Stimulated activated CD4-positive, alpha-beta T cell treated with anti-CD3 and anti-CD28 coated beads, TNF-alpha, amount 100 ng/mL, for 24 hours (primary cell): ENCODE results near the gene IPO7.
"Not testable (repeated sequence)": the region's sequence is repeated elsewhere in the genome, so short reads cannot be mapped to it uniquely, and the experiment has no call there.

Experiments used
- DNase-seq, 3 experiments: peaks; one replicate each; pipeline ENCODE4 v3.0.0-alpha.2; 2020; ENCODE audit warnings: low read depth in 3 of 3

The IPO7 gene

DNA sequence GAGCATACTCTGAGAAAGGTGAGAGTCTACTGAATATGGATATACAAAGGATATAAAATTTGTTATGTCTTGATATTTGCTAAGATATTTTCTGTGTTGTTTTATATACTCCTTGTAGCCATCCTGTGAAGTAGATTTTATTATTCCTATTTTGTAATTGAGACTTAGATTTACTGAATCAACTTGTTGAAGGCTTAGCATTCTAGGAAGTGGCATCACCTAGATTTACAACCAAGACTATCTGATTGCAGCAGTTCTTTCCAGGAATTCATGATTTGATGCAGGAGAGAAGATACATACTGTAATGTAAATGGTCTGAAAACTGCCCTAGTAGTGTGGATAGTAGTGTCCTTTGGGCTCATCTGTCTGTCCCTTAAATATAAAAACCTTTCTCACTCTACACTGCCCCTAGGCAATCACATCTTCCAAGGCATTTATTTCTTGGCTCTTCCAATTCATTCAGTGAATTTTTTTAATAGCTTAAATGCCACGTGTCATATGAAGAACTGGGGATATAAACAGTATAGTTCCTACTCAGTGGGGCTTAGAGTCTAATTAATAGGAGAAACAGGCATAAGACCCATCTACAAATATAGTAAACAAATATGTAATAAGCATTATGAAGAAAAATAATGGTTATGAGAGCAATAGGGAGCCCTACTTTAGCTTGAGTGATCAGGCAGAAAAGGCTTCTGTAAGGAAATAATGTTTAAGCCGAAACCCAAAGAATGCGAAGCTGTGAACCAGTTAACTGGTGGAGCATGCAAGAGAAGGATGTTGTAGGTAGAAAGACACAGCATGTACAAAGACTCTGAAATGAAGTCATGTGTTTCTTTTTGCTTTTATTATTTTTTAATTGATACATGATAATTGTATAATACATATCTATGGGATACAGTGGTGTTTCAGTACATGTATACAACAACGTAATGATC is 13.6 kb downstream of the IPO7 start:
- no peak for DNase-seq

DNA sequence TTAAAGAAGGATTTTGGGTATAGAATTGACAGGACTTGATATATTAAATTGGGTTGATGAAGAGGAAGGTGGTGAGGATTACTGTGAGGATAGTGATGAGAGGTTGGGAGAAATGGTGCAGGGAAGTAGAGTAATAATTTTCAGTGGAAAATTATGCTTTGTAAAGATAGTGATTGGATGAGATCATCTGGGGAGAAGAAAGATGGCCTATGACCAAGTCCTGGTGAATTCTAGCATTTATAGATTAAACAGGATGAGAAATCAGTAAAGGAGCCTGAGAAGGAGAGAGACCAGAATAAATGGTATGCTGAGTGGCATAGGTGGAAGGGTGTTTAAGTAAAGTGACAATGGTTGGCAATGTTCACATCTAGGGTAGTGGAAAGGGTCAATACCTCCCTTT is 15.0 kb downstream of the IPO7 start:
- DNase-seq: no peak

DNA sequence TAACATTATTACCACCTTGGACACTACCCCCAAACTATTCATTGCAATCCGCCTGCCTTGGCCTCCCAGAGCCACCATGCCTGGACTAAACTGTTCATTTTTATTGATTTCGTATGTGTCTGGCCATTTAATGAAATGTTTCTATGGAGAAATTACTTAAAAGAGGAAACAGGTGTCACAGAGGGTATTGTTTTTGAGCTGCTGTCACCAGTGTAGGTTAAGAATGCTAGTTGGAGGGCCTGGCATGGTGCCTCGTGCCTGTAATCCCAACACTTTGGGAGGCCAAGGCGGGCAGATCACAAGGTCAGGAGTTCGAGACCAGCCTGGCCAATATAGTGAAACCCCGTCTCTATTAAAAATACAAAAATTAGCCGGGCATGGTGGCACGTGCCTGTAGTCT is 17.4 kb downstream of the IPO7 start:
- DNase-seq: not testable (repeated sequence)

DNA sequence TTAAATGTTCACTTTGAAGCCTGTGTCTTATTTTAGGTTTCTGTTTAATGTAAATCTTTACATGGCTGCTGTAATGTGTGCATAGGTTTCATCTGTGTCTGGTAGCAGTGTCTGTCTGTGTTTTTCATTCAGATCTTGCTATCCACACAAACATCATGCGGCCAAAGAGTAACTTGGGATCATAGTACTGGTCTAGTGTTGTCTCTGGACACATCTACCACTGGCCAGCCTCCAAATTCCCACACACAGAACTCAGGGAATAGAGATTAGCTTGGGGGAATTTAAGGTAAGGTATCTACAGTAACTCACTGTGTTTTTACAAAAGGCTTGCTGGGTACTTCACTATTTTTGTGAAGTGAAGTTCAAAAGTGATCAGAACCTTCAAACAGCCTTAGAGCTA is 44.3 kb downstream of the IPO7 start:
- no peak for DNase-seq

DNA sequence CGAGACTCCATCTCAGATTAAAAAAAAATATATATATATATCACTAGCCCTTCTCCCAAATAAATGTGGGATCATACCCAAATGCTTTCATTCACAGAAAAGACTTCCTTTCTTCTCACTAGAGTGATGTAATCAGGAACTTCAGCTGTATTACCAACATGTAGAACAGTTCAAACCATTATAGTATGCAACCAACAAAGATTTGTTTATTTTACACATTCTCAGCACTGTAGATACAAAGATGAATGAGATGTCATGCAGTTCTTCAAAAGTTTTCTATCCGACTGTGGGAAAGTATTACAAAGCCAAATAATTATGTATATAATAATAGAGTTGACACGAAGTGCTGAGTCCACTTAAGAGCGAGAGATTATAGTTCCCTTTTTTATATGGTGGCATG is 54.2 kb downstream of the IPO7 start:
- DNase-seq: no peak

DNA sequence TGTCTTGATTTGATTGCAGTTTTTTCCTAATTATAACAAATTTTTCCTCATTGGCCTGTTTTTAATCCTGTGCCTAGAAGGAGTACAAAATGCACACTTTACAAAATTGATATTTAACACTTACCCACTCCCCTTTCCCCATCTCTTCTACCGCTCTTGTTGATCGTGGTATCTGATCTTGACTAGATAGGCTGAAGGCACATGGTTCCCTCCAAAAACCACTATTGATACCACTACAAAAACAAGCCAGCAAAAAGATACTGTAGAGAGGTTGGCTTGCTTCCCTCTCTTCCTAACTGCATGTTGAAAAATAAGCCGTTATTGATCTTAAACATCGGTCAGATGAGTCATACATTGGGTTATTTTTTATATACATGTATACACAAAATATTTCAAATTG is 61.8 kb downstream of the IPO7 start:
- no peak for DNase-seq

DNA sequence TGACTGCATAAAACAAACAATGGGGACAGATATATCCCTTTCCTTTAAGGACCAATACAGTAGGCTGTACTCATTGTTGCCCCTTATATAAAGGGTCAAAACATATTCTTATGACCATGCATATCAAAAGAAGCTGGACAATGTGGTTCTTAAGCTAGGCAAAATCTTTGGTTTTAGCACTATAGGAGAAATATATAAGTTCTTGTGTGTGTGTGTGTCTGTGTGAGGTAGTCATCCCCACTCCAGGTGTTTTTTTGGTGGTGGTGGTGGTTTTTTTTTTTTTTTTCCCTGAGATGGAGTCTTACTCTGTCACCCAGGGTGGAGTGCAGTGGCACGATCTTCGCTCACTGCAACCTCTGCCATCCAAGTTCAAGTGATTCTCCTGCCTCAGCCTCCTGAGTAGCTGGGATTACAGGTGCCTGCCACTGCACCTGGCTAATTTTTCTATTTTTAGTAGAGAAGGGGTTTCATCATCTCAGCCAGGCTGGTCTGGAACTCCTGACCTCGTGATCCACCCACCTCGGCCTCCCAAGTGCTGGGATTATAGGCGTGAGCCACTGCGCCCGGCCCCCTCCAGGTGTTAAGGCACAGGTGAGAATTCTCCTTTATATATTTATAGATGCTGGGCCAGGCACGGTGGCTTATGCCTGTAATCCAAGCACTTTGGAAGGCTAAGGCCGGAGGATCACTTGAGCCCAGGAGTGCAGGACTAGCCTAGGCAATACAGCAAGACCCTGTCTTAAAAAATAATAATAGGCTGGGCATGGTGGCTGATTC is 64.3 kb downstream of the IPO7 start:
- DNase-seq: no peak

DNA sequence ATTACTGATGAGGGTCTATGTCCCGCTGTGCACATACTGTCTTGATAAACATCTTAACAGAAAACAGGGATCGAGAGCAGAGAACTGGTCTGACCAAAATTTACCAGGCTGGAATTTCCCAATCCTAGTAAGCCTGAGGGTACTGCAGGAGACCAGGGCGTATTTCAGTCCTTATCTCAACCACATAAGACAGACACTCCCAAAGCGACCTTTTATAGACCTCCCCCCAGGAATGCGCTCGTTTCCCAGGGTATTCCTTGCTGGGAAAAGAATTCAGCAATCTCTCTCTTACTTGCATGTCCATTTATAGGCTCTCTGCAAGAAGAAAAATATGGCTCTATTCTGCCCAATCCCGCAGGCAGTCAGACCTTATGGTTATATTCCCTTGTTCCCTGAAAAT is 67.6 kb downstream of the IPO7 start:
- DNase-seq: not testable (repeated sequence)

DNA sequence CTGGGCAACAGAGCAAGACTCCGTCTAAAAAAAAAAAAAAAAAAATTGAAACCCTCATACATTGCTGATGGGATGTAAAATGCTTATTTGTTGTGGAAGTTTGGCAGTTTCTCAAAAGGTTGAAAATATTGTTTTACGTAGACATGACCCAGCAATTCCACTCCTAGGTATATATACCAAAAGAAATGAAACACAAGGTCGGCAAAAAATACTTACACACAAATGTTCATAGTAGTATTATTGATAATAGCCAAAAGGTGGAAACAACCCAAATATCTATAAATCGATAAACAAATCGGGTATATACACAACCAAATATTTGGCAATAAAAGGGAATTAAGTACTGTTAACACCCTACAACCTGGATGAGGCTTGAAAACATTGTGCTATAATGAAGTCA is 71.3 kb downstream of the IPO7 start:
- no peak for DNase-seq

DNA sequence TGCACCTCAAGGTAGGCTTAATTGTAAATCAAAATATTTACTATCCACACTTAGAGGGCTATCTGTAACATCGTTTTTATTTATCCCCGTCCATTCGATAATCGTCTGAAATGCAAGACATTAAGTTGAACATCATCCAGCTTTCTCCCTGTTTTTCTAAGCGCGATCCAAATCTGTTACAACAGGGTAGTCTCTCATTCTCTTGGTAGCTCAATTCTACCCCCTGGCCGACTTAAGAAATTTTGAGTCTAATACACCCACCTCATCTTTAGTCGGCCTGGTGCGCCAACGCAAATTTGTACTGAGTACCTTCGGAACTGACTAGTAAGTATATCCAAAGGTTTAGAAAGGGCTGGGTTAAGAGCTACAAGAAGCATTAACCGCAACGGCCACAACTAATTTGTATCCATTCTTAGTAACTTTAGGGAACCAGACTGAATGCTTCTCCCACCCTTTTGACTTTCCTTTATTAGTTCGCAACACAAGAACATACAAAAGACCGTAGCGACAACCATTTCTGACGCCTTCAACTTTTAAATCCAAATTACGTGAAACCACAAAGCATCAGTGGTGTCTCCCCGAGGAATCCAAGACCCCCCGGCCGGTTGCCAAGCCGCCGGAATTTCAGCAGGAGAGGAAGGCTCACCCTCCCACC is 75.3 kb downstream of the IPO7 start:
- peak in 2 of 3 experiments; percentile 28 to 33 for DNase-seq

DNA sequence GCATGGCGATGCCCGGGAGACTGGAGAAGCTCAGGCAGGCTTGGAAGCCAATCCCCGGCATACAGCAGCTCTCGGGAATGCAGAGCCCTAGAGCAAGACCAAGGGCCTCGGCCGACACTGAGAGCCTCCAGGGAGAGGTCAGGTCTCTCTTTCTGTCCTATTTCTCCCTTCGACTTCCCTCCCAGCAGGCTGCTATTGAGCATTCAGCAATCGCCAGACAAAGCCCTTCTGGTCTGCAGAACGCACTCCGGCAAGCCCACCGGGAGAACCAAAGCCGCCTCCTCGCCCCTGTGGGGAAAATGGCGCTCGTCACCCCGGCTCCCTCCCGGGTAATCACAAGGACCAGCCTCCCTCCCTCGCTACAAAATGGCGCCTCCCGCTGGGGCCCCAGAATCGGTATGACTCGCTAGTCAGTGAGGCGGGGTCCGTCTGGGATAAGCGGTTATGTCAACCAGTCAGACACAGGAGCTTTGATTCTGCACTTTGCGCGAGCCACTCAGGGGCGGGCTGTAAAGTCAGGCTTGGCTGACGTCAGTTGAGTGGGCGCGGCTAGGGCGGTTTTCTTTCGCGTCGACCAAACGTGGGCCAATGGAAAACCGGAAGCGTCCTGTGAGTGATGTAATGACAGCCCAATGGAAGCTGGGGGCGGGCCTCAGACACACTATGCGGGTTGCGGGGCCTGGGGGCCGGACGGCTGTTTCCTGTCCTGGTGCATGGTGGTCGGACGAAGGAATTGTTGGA is 76.0 kb downstream of the IPO7 start, which contains the start of gene ZNF143:
Gene ZNF143 (plus strand): TSS at position 691 of the 741 bp plus-strand sequence. CDS start 10,297 bp downstream, outside the sequence.
- peak; percentile 100 for DNase-seq

DNA sequence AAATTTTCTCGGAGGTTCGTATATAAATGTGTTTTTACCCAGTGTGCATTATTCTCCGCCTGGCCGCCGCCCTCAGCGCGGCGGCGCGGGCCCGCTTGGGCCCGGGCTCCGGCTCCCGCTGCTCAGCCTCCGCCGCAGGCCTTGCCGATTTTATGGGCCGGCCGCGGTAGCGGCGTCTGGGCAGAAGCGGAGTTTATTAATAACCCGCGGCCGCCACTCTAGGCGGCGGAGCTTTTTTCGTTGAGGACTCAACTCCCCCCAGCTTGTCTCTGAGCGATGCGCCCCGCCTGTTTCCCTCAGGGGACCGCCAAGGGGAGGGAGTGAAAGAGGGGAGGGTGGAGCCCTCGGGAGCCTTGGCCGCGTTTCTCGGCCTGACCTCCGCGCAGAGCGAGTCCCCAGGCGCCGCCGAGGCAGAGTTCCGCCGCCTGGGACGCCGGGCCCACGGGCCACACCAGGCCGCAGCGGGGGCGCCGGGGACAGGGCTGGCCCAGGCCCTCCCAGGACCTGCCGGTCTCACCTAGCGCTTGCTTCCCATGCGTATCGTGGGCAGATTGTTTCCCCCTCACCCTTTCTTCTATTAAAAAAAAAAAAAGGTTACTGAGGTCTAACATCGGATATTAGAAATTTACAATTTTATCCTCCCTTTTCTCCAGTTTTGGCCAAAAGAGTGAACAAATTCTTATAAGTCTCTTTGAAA is 76.8 kb downstream of the IPO7 start:
- peak; percentile 54 to 69 (median 60) for DNase-seq

DNA sequence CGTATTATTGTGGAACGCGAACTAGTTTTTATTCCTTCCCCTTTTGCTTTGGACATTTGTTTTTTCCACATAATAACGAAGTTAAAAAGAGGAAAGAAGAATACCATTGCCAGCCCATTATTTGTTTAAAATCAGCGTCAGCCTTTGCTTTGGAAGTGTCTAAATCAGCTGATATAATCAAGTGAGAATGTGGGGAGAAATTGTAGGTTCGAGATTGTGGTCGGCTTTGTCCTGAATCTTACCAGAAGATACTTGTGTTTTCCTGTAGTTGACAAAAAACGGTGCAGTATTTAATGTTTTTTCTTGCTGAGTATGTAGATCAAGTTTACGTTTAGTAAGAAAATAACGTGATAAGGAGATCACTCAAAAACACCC is 77.3 kb downstream of the IPO7 start:
- DNase-seq: no peak

DNA sequence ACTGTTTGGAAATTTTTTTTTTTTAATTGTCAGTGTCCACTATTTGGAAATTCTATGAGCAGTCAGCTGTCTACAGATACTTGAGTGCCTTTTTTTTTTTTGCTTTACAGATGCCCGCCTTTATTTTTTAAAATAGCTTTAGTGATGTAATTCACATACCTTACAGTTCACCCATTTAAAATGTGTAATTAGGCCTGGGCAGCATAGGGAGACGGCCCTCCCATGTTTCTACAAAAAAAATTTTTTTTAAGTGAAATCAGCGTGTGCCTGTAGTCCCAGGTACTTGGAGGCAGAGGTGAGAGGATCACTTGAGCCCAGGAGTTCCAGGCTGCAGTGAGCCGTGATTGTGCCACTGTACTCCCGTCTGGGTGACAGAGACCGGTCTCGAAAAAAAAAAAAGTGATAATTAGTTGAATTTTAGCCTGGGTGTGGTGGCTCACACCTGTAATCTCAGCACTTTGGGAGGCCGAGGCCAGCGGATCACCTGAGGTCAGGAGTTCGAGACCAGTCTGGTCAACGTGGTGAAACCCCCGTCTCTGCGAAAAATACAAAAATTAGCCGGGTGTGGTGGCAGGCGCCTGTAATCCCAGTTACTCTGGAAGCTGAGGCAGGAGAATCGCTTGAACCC is 77.8 kb downstream of the IPO7 start:
- no peak for DNase-seq

DNA sequence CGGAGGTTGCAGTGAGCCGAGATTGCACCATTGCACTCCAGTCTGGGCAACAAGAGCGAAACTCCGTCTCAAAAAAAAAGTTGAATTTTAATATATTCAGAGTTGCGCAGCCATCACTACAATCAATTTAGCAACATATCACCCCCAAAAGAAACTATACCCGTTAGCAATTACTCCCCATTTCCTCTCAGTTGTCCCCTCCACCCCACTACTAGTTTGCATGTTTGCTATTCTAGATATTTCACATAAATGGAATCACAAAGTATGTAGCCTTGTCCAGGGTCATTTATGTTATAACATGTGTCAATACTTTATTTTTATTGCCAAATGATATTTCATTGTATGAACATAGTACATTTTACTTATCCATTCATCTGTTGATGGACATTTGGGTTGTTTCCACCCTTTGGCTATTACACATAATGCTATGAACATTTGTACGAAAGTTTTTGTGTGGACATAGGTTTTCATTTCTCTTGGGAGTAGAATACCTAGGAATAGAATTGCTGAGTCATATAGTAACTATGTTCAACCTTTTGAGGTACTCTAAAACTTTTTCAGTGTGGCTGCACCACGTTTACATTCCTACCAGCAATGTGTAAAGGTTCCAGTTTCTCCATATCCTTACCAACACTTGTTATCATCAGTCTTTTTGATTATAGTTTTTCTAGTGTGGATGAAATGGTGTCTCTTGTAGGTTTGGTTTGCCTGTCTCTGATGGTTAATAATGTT is 78.5 kb downstream of the IPO7 start:
- DNase-seq: no peak

DNA sequence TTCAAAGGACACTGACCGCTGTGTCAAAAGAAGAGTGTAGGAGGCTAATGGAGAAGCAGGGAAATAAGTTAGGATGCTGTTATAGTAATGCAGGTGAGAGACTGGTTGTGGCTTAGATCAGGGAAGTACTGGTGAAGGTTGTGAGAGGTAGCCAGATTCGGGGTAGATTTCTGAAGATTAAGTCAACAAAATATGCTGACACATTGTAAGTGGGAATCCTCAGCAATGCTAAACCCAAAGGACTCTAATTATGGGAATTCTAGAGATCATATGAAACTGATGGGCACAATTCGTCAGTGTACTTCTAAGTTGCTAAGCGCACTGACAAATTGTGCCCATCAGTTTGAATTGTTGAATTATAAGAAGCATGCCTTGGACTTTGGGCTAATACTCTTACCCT is 86.3 kb downstream of the IPO7 start:
- DNase-seq: no peak

DNA sequence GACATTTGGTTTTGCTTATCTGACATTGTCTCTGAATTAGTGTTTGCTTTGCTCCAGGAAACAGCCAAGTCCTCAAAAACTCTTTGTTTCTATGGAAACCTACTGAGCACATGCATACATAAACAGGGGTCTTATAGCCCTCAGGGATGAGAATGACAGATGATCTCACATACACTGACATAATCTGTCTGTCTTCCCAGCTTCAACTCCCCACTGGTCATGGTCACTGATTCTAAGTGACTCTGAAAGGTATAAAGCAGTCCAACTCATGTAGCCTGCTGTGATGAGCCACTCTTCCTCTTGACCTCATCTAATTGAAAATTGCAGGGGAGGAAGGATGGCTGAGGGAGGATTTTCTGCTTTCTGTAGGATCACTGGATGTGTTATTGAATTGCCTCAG is 89.0 kb downstream of the IPO7 start:
- no peak for DNase-seq

DNA sequence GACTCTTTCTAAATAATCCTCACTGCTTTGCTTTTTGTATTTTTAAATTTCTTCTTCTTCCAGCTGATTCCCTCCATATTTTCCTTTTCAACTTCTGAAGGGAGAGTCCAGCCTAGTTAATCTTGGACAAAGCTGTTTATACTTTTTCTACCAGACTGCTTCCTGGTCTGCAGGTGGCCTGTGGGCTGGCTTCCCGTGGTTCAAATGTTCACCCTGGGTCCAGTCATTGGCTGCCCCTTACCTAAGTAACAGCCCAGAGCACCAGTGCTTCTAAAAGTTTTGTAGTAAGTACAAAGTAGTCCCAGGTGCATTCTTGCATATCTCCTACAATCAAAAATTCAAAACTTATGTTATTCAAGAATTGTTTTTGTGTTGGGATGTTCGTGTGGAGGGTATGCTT is 95.4 kb downstream of the IPO7 start:
- no peak for DNase-seq

DNA sequence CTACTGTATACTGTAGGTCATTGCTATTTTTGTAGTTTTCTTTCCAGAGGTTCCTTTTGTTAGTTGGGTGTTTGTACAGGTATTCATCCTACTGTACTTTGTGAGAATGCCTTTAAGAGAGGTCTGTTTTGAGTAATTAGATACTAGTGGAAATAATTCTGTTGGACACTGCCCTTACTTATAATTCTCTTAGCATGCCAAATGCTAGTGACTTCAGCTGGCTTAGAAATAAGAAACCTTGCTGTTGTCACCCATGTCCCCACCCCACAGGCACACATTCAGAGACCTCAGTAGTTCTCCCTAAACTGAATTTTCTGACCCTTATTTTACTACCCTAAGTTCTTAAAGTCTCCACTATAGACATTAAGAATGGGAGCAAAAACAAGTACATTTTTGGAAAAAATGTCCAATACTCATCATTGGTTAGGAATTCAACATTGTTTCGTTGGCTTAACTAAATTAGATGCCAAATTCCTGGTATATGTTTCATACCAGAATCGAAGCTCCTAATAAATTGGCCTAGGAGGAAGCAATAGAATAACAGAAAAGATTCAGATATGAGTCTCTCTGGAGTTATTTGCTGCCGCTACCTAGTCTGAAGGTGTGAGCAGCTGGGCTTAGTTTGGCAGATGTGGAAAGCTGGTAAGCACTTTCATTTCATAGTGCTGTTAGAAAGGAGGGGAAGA is 104.8 kb downstream of the IPO7 start:
- no peak for DNase-seq
